Lower leg skin (tissue), 4 donors: Measurements from ENCODE around the gene SPINK7. TPM values are rescaled to one million over a fixed set of nuclear protein-coding genes. Genes with fewer than 3 reads are reported as not detected.
"Not testable (repeated sequence)": the region's sequence is repeated elsewhere in the genome, so short reads cannot be mapped to it uniquely, and the experiment has no call there.

Experiments
- DNase-seq, 2 donors: peaks; one replicate each; pipeline ENCODE4 v3.0.0-alpha.2; 2019; ENCODE audit warnings: low spot score in 2 of 2
- H3K4me3 ChIP-seq: fragments of 200-600 bp; sonication (generic); 2 replicates; pipeline ENCODE4 v1.5.1; 2017; ENCODE audit warnings: mild to moderate bottlenecking, low read depth; ENCODE audit not compliant: poor library complexity, severe bottlenecking
- CTCF ChIP-seq, 3 donors: fragments of 450-650 bp; IDR thresholded peaks; one replicate each; pipeline ENCODE4 v1.5.1; 2016; ENCODE audit warnings: antibody characterized with exemption in 3 of 3, mild to moderate bottlenecking in 3 of 3, moderate library complexity in 2 of 3
- POLR2A ChIP-seq, 2 donors: fragments of 450-650 bp; IDR thresholded peaks; one replicate each; pipeline ENCODE4 v1.6.1; 2016 to 2017; ENCODE audit warnings: antibody characterized with exemption in 2 of 2, mild to moderate bottlenecking in 1 of 2, moderate library complexity in 1 of 2
- WGBS, 2 donors: methylation state at CpG; one replicate each; pipeline ENCODE4 v1.1.5; 2018; 5-methylcytosine and 5-hydroxymethylcytosine counted together
- intact Hi-C: fragments of 100-400 bp; cut with DNase I; formaldehyde crosslinking; loops from one replicate; pipeline ENCODE4 v1.15.0; 2023; ENCODE audit warnings: low total_unique reads
- total RNA-seq, 4 donors: library from RNA; depleted of rRNA; stranded (reverse); fragments of >200 nt; gene quantifications; one replicate each; pipeline ENCODE4 v1.1.0, GENCODE V29; 2016

The SPINK7 gene
- 10 to 100 TPM in 3 of 4 donors, 1 to 10 TPM in 1; 8.2 to 44.1 (median 27.3) TPM for total RNA-seq

DNA sequence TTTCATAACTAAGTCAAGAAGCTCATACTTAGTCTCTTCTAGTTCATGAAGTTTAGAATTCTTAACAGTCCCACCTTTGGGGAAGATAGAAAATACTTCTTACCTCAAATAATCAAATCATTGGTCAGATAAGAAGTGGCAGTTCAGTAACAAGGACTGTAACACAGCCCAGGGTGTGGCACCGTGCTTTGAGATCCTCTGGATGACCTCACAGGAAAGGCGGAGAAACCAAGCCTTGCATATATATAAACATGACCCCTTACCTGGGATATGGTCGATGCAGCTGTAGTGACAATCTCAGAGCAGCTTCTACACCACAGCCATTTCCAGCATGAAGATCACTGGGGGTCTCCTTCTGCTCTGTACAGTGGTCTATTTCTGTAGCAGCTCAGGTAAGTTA is at the start of gene SPINK7:
SPINK7 (plus strand) TSS at position 271 of the 400 bp plus-strand sequence; CDS start at position 332, 61 bp downstream.
- no peak for DNase-seq
- TF ChIP-seq CTCF (IDR thresholded peaks at IDR 0.05) = no peak
- no peak for TF ChIP-seq POLR2A (IDR thresholded peaks at IDR 0.05)
- no peak within 1 kb of the TSS for H3K4me3 ChIP-seq
- WGBS, 2 donors = 70 to 74% methylated on average over 3 of the region's 3 CpGs
- intact Hi-C loops = no loop called here

DNA sequence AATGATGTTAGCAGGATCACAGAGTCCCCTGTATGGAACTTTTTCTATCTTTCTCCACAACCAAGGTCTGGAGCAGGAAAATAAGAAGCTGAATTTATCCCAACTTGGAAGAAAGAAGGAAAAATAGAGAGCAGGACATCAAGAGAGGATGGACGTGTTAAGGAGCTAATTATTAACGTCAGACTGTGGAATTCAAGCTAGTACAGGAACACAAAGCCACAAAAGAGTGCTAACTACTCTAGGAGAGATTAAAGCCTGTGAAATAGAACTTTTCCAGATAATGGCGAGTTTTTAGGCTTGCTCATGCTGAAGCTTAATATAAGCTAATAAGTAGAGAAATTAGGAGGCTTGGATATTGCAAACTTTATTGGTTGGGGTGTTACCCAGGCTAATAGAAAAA is 44.3 kb upstream of the SPINK7 start:
- no peak for TF ChIP-seq CTCF (IDR thresholded peaks at IDR 0.05)
- TF ChIP-seq POLR2A (IDR thresholded peaks at IDR 0.05) = no peak
- WGBS, 2 donors = 52 to 56% methylated on average over 3 of the region's 3 CpGs
- intact Hi-C loops = no loop called here
- H3K4me3 ChIP-seq = no peak overlapping the region
- no peak for DNase-seq

- DNase-seq = no peak
- intact Hi-C loops = no loop called here
- TF ChIP-seq CTCF (IDR thresholded peaks at IDR 0.05) (no peak), POLR2A (IDR thresholded peaks at IDR 0.05) (no peak)
- WGBS, 2 donors = 60 to 72% methylated on average over 4 of the region's 4 CpGs
- H3K4me3 ChIP-seq = no peak within 1 kb of the TSS
These were observed 43.7 kb upstream of the SPINK7 start, which contains the start of gene SPINK13 for GRCh38 chr5:148268566-148268965. TSS of gene SPINK13 (plus strand) at chr5:148268794. CDS start at chr5:148270073, 1,279 bp downstream.

DNA sequence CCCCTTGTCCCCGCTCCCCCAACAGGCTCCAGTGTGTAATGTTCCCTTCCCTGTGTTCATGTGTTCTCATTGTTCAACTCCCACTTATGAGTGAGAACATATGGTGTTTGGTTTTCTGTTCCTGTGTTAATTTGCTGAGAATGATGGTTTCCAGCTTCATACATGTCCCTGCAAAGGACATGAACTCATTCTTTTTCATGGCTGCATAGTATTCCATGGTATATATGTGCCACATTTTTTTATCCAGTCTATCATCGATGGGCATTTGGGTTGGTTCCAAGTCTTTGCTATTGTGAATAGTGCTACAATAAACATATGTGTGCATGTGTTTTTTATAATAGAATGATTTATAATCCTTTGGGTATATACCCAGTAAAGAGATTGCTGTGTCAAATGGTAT is 37.1 kb upstream of the SPINK7 start:
- DNase-seq, H3K4me3 ChIP-seq, intact Hi-C loops: not testable (repeated sequence)
- 92 to 95% methylated on average over 2 of the region's 2 CpGs for WGBS, 2 donors

DNA sequence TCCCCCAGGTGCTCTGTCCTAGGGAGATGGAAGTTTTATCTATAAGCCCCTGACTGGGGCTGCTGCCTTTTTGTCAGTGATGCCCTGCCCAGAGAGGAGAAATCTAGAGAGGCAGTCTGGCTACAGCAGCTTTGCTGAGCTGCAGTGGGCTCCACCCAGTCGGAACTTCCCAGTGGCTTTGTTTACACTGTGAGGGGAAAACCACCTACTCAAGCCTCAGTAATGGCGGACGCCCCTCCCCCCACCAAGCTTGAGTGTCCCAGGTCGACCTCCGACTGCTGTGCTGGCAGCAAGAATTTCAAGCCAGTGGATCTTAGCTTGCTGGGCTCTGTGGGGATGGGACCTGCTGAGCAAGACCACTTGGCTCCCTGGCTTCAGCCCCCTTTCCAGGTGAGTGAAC is 31.3 kb upstream of the SPINK7 start:
- 33 to 48% methylated on average over 5 of the region's 5 CpGs for WGBS, 2 donors
- intact Hi-C loops = not testable (repeated sequence)

DNA sequence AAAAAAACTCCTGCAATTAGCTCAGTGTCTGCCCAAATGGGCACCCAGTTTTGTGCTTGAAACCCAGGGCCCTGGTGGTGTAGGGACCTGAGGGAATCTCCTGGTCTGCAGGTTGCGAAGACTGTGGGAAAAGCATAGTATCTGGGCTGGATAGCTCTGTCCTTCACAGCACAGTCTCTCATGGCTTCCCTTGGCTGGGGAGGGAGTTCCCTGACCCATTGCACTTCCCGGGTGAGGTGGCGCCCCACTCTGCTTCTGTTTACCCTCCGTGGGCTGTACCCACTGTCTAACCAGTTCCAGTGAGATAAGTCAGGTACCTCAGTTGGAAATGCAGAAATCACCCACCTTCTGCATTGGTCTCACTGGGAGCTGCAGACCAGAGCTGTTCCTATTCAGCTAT is 30.9 kb upstream of the SPINK7 start:
- WGBS, 2 donors = 90 to 97% methylated on average over 4 of the region's 4 CpGs
- DNase-seq, H3K4me3 ChIP-seq, intact Hi-C loops: not testable (repeated sequence)

More for the DNA sequence above, 31.3 kb upstream of the SPINK7 start:
- not testable (repeated sequence) for DNase-seq, H3K4me3 ChIP-seq

- DNase-seq = no peak
- H3K4me3 ChIP-seq = no peak overlapping the region
- 68 to 72% methylated on average over 6 of the region's 6 CpGs for WGBS, 2 donors
- TF ChIP-seq POLR2A (IDR thresholded peaks at IDR 0.05) (no peak), CTCF (IDR thresholded peaks at IDR 0.05) (no peak)
- intact Hi-C loops = no loop called here
These were observed 21.7 kb upstream of the SPINK7 start for GRCh38 chr5:148290271-148291195.
